Smooth muscle cell (in vitro differentiated cells): Measurements from ENCODE around the gene SCAMP4. TPM values are rescaled to one million over a fixed set of nuclear protein-coding genes. Genes with fewer than 3 reads are reported as not detected.
"Not testable (repeated sequence)": the region's sequence is repeated elsewhere in the genome, so short reads cannot be mapped to it uniquely, and the experiment has no call there.

Experiments
- DNase-seq: peaks from one replicate; lab custom pipeline; 2025; ENCODE audit not compliant: unreplicated experiment; lab: John Stamatoyannopoulos, UW
- H2AFZ ChIP-seq: fragments of 200-600 bp; sonication (generic); 2 replicates; pipeline ENCODE4 v1.6.0; 2016; ENCODE audit warnings: antibody characterized with exemption, low read depth, mild to moderate bottlenecking
- H3F3A ChIP-seq: fragments of 200-600 bp; sonication (generic); 2 replicates; pipeline ENCODE4 v1.6.0; 2017; ENCODE audit warnings: antibody characterized with exemption, low read depth
- H3K27ac ChIP-seq: fragments of 200-600 bp; sonication (generic); 2 replicates; pipeline ENCODE4 v1.5.1; 2016; ENCODE audit warnings: low read depth, mild to moderate bottlenecking
- H3K27me3 ChIP-seq: fragments of 200-600 bp; sonication (generic); 2 replicates; pipeline ENCODE4 v1.6.1; 2016; ENCODE audit warnings: low read depth, mild to moderate bottlenecking
- H3K36me3 ChIP-seq: fragments of 200-600 bp; sonication (generic); 2 replicates; pipeline ENCODE4 v1.5.1; 2016; ENCODE audit warnings: low read depth
- H3K4me1 ChIP-seq: fragments of 200-600 bp; sonication (generic); 2 replicates; pipeline ENCODE4 v1.5.1; 2016; ENCODE audit warnings: low read depth
- H3K4me2 ChIP-seq: fragments of 200-600 bp; sonication (generic); 2 replicates; pipeline ENCODE4 v1.6.0; 2016; ENCODE audit warnings: mild to moderate bottlenecking
- H3K4me3 ChIP-seq: fragments of 200-600 bp; sonication (generic); 2 replicates; pipeline ENCODE4 v1.5.1; 2016; ENCODE audit warnings: mild to moderate bottlenecking
- H3K79me2 ChIP-seq: fragments of 200-600 bp; sonication (generic); 2 replicates; pipeline ENCODE4 v1.6.0; 2016; ENCODE audit warnings: low read depth, mild to moderate bottlenecking
- H3K9ac ChIP-seq: fragments of 200-600 bp; sonication (generic); 2 replicates; pipeline ENCODE4 v1.6.0; 2016; ENCODE audit warnings: low read depth
- H3K9me3 ChIP-seq: fragments of 200-600 bp; sonication (generic); replicated peaks from 2 replicates; pipeline ENCODE4 v1.5.1; 2016; ENCODE audit warnings: low read depth
- H4K20me1 ChIP-seq: fragments of 200-600 bp; sonication (generic); 2 replicates; pipeline ENCODE4 v1.6.0; 2016; ENCODE audit warnings: low read depth
- CTCF ChIP-seq: fragments of 200-600 bp; sonication (generic); IDR thresholded peaks from 2 replicates; pipeline ENCODE4 v1.5.1; 2017; ENCODE audit warnings: borderline replicate concordance, mild to moderate bottlenecking, antibody characterized with exemption; ENCODE audit not compliant: insufficient read depth, poor library complexity, severe bottlenecking
- WGBS: methylation state at CpG from one replicate; pipeline ENCODE4 v1.1.7; 2016; ENCODE audit warnings: low lambda C conversion rate; 5-methylcytosine and 5-hydroxymethylcytosine counted together
- polyA plus RNA-seq: library from polyadenylated mRNA; unstranded; fragments of >200 nt; fragmentation: Nextera tagmentation; extraction: Ambion mirVana; gene quantifications from 2 replicates; pipeline ENCODE4 v1.2.1, GENCODE V29; 2016
- total RNA-seq: library from RNA; depleted of rRNA; stranded (reverse); fragments of >200 nt; gene quantifications from 2 replicates; pipeline ENCODE4 v1.2.3, GENCODE V29; 2014

The SCAMP4 gene
- total and polyA plus RNA-seq, 2 experiments from 2014 or later: 54.5 to 96.9 TPM

DNA sequence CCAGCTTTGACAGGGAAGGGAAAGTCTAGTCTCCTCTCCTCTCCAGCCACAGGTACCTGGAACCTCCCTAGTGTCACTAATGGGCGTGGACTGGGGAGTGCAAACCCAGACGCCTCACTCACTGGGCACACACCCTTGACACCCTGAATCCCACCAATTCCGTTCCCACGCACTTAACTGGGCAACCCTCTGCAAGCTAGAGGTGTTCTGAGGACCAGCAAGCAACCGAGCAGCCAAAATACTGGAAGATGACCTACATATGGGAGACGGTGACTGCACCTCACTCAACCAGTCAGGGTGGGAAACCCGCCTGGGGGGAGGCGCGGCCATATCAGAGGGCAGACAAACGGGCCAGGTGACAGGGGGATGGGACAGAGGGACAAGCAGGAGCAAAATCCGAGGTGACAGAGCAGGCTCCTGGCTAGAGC is 20.9 kb upstream of the SCAMP4 start:
- Histone ChIP-seq H3K9ac (peak overlapping the region; percentile 86), H3F3A (peaks cover 5% of the 10 kb centered on the region), H3K4me1 (peaks cover 9% of the 10 kb centered on the region), H3K27ac (peak overlapping the region; percentile 57), H3K36me3 (no peaks in the 10 kb centered on the region), H3K27me3 (no peaks in the 10 kb centered on the region), H2AFZ (no peak overlapping the region), H3K4me3 (peak overlapping the region; percentile 92), H3K9me3 (no peaks in the 10 kb centered on the region), H3K4me2 (peak overlapping the region; percentile 95), H3K79me2 (peaks cover 39% of the 10 kb centered on the region), H4K20me1 (peaks cover 50% of the 10 kb centered on the region)
- DNase-seq: no peak
- no peak for TF ChIP-seq CTCF
- 17% methylated on average over 11 of the region's 11 CpGs for whole genome bisulfite sequencing

DNA sequence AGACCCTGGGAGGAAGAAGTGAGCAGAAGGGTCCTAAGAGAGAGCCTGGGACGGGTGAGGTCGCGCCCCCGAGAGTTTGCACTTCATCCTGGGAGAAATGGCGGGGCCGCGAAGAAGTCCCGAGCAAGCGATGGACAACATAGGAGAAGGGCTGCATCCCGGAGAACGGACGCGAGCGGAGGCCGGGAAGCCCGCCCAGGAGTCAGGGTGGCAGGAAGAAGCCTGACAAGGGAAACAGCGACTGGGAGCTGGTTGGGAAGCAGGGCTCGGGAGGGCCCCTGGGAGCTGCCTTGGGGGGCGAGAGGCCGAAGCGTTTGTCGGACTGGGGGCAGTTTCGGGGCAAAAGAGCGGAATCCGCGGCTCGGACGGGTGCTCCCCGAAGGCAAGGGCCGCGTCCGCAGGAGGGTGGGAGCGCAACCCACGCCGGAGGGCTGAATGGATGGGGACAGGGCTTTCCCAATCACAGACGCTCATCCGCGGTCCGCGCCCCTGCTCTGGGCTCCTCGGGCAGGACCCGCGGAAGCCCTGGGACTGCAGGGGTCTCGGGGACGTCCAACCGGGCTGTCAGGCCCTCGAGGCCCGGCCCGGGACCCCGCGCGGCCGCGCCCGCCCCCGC is 20.4 kb upstream of the SCAMP4 start:
- H3K9ac ChIP-seq: peak overlapping the region; percentile 86
- WGBS: 2% methylated on average over 38 of the region's 56 CpGs
- no peak for DNase-seq
- peak overlapping the region; percentile 57 for H3K27ac ChIP-seq
- H3K79me2 ChIP-seq: peaks cover 39% of the 10 kb centered on the region
- H4K20me1 ChIP-seq: peaks cover 49% of the 10 kb centered on the region
- H3K36me3 ChIP-seq: no peaks in the 10 kb centered on the region
- H3K27me3 ChIP-seq: no peaks in the 10 kb centered on the region
- H3F3A ChIP-seq: peaks cover 5% of the 10 kb centered on the region
- peak overlapping the region; percentile 95 for H3K4me2 ChIP-seq
- H2AFZ ChIP-seq: no peak overlapping the region
- H3K9me3 ChIP-seq: no peaks in the 10 kb centered on the region
- no peak for TF ChIP-seq CTCF
- H3K4me3 ChIP-seq: peak overlapping the region; percentile 92
- H3K4me1 ChIP-seq: peaks cover 9% of the 10 kb centered on the region

- H2AFZ ChIP-seq, H3K27me3 ChIP-seq, H3K4me1 ChIP-seq, H3K9me3 ChIP-seq, H3F3A ChIP-seq, H3K36me3 ChIP-seq: not testable (repeated sequence)
- peaks cover 37% of the 10 kb centered on the region for H3K79me2 ChIP-seq
- 32% methylated on average over 32 of the region's 46 CpGs for WGBS
- peak within 1 kb of the TSS; percentile 95 for H3K4me2 ChIP-seq
- H3K4me3 ChIP-seq: peak within 1 kb of the TSS; percentile 92
- H3K9ac ChIP-seq: peak within 1 kb of the TSS; percentile 86
- peak within 1 kb of the TSS; percentile 57 for H3K27ac ChIP-seq
- DNase-seq: peak; percentile 85
- peaks cover 42% of the 10 kb centered on the region for H4K20me1 ChIP-seq
Measured at GRCh38 chr19:1885398-1886119, 19.6 kb upstream of the SCAMP4 start, which contains the start of gene ABHD17A. Gene ABHD17A (minus strand): TSS chr19:1885496. CDS start chr19:1881566, 3,930 bp downstream.

DNA sequence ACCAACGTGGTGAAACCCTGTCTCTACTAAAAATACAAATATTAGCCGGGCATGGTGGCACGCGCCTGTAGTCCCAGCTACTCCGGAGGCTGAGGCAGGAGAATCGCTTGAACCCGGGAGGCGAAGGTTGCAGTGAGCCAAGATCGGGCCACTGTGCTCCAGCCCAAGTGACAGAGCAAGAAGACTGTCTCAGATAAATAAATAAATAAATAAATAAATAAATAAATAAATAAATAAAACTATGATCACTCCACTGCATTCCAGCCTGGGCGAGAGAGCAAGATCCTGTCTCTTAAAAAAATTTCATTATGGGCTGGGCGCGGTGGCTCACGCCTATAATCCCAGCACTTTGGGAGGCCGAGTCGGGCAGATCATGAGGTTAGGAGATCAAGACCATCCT is 18.8 kb upstream of the SCAMP4 start:
- H3K4me2 ChIP-seq: not testable (repeated sequence)

More for the DNA sequence above, 18.8 kb upstream of the SCAMP4 start:
- not testable (repeated sequence) for H3K9ac ChIP-seq, H3K4me3 ChIP-seq, H3K36me3 ChIP-seq, DNase-seq, H3K27ac ChIP-seq, H3K4me1 ChIP-seq, H3F3A ChIP-seq, H2AFZ ChIP-seq, H3K27me3 ChIP-seq, H3K9me3 ChIP-seq
- peaks cover 35% of the 10 kb centered on the region for H4K20me1 ChIP-seq
- peaks cover 35% of the 10 kb centered on the region for H3K79me2 ChIP-seq
- 99% methylated on average over 15 of the region's 15 CpGs for WGBS
